HK-2 (cell line): ENCODE data around the gene HSPA4L.

Source experiments
- DNase-seq: peaks from one replicate; pipeline ENCODE4 v3.0.0-alpha.2; 2018; ENCODE audit not compliant: unreplicated experiment

HSPA4L gene

GRCh38 chr4:127870281-127870680, 88.2 kb downstream of the HSPA4L start:
- DNase-seq, result no peak

- peak; percentile 12 for DNase-seq
Measured at GRCh38 chr4:127870688-127871087, 88.6 kb downstream of the HSPA4L start.

- no peak for DNase-seq
Measured at GRCh38 chr4:127875791-127876190, 93.7 kb downstream of the HSPA4L start.

GRCh38 chr4:127880763-127881562, 98.8 kb downstream of the HSPA4L start, which contains the start of gene PLK4:
Gene PLK4, plus strand, starts transcription at chr4:127880893. Its CDS starts 242 bp downstream, at chr4:127881135.
- DNase-seq, result peak; percentile 97

GRCh38 chr4:127881563-127881864, 99.4 kb downstream of the HSPA4L start:
- no peak for DNase-seq

GRCh38 chr4:127888559-127888958, 106.4 kb downstream of the HSPA4L start:
- no peak for DNase-seq

- DNase-seq, result no peak
Measured at GRCh38 chr4:127889903-127890302, 107.8 kb downstream of the HSPA4L start.
